Caco-2 (cell line): Measurements from ENCODE around the gene CFAP43. TPM values are rescaled to one million over a fixed set of nuclear protein-coding genes. Genes with fewer than 3 reads are reported as not detected.

Source experiments
- BruUV-seq: library from RNA; stranded (reverse); fragments of 400-500 nt; replicated peaks from 2 replicates; lab custom pipeline; 2021; lab: Mats Ljungman, UMichigan
- CTCF ChIA-PET: fragments of 300-600 bp; sonication (Branson Sonifier 250); formaldehyde crosslinking; loops from one replicate; lab custom pipeline; 2022; ENCODE audit warnings: antibody characterized with exemption; lab: Charles Lee
- POLR2A ChIA-PET: fragments of 300-600 bp; sonication (Branson Sonifier 250); formaldehyde crosslinking; loops from one replicate; lab custom pipeline; 2022; ENCODE audit warnings: antibody characterized with exemption; lab: Charles Lee
- DNase-seq, 2 experiments: peaks; one replicate each; pipeline versions ENCODE4 v3.0.0 to v3.0.0-alpha.2; 2020 to 2022
- H3K27me3 ChIP-seq: replicated peaks from 2 replicates; pipeline ENCODE4 v1.6.0; 2011; ENCODE audit warnings: low read length; ENCODE audit not compliant: control insufficient read depth, insufficient read depth
- H3K36me3 ChIP-seq: 2 replicates; pipeline ENCODE4 v1.5.1; 2011; ENCODE audit warnings: low read length; ENCODE audit not compliant: control insufficient read depth, insufficient read depth
- H3K4me1 ChIP-seq: fragments of 250-450 bp; sonication (Bioruptor Pico); 2 replicates; pipeline ENCODE4 v1.5.1; 2020; ENCODE audit warnings: mild to moderate bottlenecking
- H3K4me3 ChIP-seq: 2 replicates; pipeline ENCODE4 v1.5.1; 2011; ENCODE audit warnings: low read depth, mild to moderate bottlenecking, control low read depth, low read length
- H3K9me3 ChIP-seq: fragments of 250-450 bp; sonication (Bioruptor Pico); 2 replicates; pipeline ENCODE4 v1.5.1; 2020; ENCODE audit warnings: mild to moderate bottlenecking, moderate library complexity
- H3K27ac Mint-ChIP-seq: one replicate; pipeline ENCODE4 v1.8.0; 2022; ENCODE audit warnings: mixed read lengths; ENCODE audit not compliant: unreplicated experiment
- H3K27me3 Mint-ChIP-seq: one replicate; pipeline ENCODE4 v1.8.0; 2022; ENCODE audit warnings: mixed read lengths; ENCODE audit not compliant: insufficient read depth, unreplicated experiment
- H3K36me3 Mint-ChIP-seq: one replicate; pipeline ENCODE4 v1.8.0; 2022; ENCODE audit warnings: mild to moderate bottlenecking, mixed read lengths; ENCODE audit not compliant: insufficient read depth, unreplicated experiment
- H3K4me1 Mint-ChIP-seq: one replicate; pipeline ENCODE4 v1.8.0; 2022; ENCODE audit warnings: low read depth, mixed read lengths; ENCODE audit not compliant: unreplicated experiment
- H3K4me3 Mint-ChIP-seq: one replicate; pipeline ENCODE4 v1.8.0; 2022; ENCODE audit warnings: mild to moderate bottlenecking, moderate library complexity, mixed read lengths; ENCODE audit not compliant: unreplicated experiment
- H3K9me3 Mint-ChIP-seq: one replicate; pipeline ENCODE4 v1.8.0; 2022; ENCODE audit warnings: mixed read lengths; ENCODE audit not compliant: unreplicated experiment
- intact Hi-C: fragments of 100-400 bp; cut with micrococcal nuclease; formaldehyde crosslinking; loops from one replicate; pipeline ENCODE4 v1.10.0; 2022; ENCODE audit not compliant: unreplicated experiment
- total RNA-seq: library from RNA; stranded (reverse); gene quantifications from 2 replicates; pipeline ENCODE4 v1.2.3, GENCODE V29; 2022
- TF ChIP-seq, protein P1 (sequence below), 2 experiments: fragments of 200-600 bp in 1 of 2; IDR thresholded peaks; 1 replicate in 1 of 2; 2 replicates in 1 of 2; pipeline versions ENCODE4 v1.5.1 to v1.8.0; 2011 to 2022; ENCODE audit warnings: antibody characterized with exemption in 1 of 2, control low read depth in 1 of 2, inconsistent platforms in 1 of 2, low read depth in 1 of 2, low read length in 1 of 2, mild to moderate bottlenecking in 1 of 2, moderate library complexity in 1 of 2; ENCODE audit not compliant: insufficient read depth in 1 of 2, severe bottlenecking in 1 of 2, unreplicated experiment in 1 of 2

Gene CFAP43
- total RNA-seq, 1 experiment from 2014 or later = 0.52 TPM

- no peak overlapping the region for H3K27ac Mint-ChIP-seq
- no peak for DNase-seq
- CTCF ChIA-PET = no interaction called here
- TF ChIP-seq, protein P1, sequence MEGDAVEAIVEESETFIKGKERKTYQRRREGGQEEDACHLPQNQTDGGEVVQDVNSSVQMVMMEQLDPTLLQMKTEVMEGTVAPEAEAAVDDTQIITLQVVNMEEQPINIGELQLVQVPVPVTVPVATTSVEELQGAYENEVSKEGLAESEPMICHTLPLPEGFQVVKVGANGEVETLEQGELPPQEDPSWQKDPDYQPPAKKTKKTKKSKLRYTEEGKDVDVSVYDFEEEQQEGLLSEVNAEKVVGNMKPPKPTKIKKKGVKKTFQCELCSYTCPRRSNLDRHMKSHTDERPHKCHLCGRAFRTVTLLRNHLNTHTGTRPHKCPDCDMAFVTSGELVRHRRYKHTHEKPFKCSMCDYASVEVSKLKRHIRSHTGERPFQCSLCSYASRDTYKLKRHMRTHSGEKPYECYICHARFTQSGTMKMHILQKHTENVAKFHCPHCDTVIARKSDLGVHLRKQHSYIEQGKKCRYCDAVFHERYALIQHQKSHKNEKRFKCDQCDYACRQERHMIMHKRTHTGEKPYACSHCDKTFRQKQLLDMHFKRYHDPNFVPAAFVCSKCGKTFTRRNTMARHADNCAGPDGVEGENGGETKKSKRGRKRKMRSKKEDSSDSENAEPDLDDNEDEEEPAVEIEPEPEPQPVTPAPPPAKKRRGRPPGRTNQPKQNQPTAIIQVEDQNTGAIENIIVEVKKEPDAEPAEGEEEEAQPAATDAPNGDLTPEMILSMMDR (IDR thresholded peaks at IDR 0.05; ENCODE audit: insufficient read depth in 1 of 2, low read depth in 1 of 2, low read length in 1 of 2, severe bottlenecking in 1 of 2, unreplicated experiment in 1 of 2) = no peak
- peaks cover 20% of the 10 kb centered on the region for H3K4me1 ChIP-seq
- H3K9me3 ChIP-seq = no peaks in the 10 kb centered on the region
- no peaks in the 10 kb centered on the region for H3K27me3 Mint-ChIP-seq
- no peaks in the 10 kb centered on the region for H3K9me3 Mint-ChIP-seq
- no peaks in the 10 kb centered on the region for H3K27me3 ChIP-seq
- H3K4me3 ChIP-seq = no peak overlapping the region
- H3K36me3 Mint-ChIP-seq = no peaks in the 10 kb centered on the region
- H3K4me3 Mint-ChIP-seq = no peak overlapping the region
- H3K4me1 Mint-ChIP-seq = no peaks in the 10 kb centered on the region
- intact Hi-C loops = no loop called here
- POLR2A ChIA-PET = no interaction called here
- BruUV-seq = no TSS peak
- no peaks in the 10 kb centered on the region for H3K36me3 ChIP-seq
These were observed 13.4 kb downstream of the CFAP43 start for GRCh38 chr10:104218751-104219150.

DNA sequence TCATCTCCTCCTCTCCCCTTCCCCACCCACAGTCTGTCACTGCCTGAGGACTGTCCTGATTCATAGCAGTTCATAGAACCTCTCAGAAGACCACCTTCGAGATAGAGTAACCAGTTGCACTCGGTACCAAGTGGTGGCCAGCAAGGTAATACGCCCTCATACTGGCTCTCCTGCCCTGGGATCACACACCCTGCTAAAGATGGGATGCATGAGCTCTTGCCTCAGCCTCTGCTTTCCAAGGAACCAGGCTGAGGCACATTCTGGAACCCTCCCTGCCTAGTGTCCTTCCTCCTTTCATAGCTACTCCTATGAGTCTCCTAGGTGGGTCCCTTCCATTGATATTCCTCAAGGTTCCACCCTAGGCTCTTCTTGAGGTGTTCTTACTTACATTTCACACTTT lies 15.5 kb downstream of the CFAP43 start:
- no peaks in the 10 kb centered on the region for H3K36me3 ChIP-seq
- TF ChIP-seq, protein P1 (IDR thresholded peaks at IDR 0.05; ENCODE audit: insufficient read depth in 1 of 2, low read depth in 1 of 2, low read length in 1 of 2, severe bottlenecking in 1 of 2, unreplicated experiment in 1 of 2) = no peak
- intact Hi-C loops = no loop called here
- no peaks in the 10 kb centered on the region for H3K9me3 ChIP-seq
- ChIA-PET POLR2A (no interaction called here), CTCF (no interaction called here)
- no peaks in the 10 kb centered on the region for H3K36me3 Mint-ChIP-seq
- peaks cover 20% of the 10 kb centered on the region for H3K4me1 ChIP-seq
- no TSS peak for BruUV-seq
- H3K9me3 Mint-ChIP-seq = no peaks in the 10 kb centered on the region
- H3K27me3 Mint-ChIP-seq = no peaks in the 10 kb centered on the region
- no peaks in the 10 kb centered on the region for H3K4me1 Mint-ChIP-seq
- no peak for DNase-seq
- H3K27ac Mint-ChIP-seq = no peak overlapping the region
- H3K4me3 ChIP-seq = no peak overlapping the region
- no peaks in the 10 kb centered on the region for H3K27me3 ChIP-seq
- H3K4me3 Mint-ChIP-seq = no peak overlapping the region

- H3K4me3 Mint-ChIP-seq = no peak overlapping the region
- H3K4me1 ChIP-seq = no peaks in the 10 kb centered on the region
- no peaks in the 10 kb centered on the region for H3K9me3 ChIP-seq
- POLR2A ChIA-PET = no interaction called here
- no peaks in the 10 kb centered on the region for H3K4me1 Mint-ChIP-seq
- TF ChIP-seq, protein P1 (IDR thresholded peaks at IDR 0.05; ENCODE audit: insufficient read depth in 1 of 2, low read depth in 1 of 2, low read length in 1 of 2, severe bottlenecking in 1 of 2, unreplicated experiment in 1 of 2) = peak; percentile 75 to 76
- no peak overlapping the region for H3K4me3 ChIP-seq
- no peaks in the 10 kb centered on the region for H3K27me3 Mint-ChIP-seq
- BruUV-seq = no TSS peak
- H3K27me3 ChIP-seq = no peaks in the 10 kb centered on the region
- H3K27ac Mint-ChIP-seq = no peak overlapping the region
- H3K36me3 ChIP-seq = no peaks in the 10 kb centered on the region
- H3K36me3 Mint-ChIP-seq = no peaks in the 10 kb centered on the region
- H3K9me3 Mint-ChIP-seq = no peaks in the 10 kb centered on the region
- intact Hi-C loops = loop anchor here (1.0 to 10.0 kb wide), 5 partner anchors 72 to 321 kb away; partner anchors contain the start of gene SFR1
- CTCF ChIA-PET = no interaction called here
- DNase-seq = peak in 1 of 2 experiments; percentile 54
These were observed 22.5 kb downstream of the CFAP43 start for GRCh38 chr10:104209575-104210198.
